Tibial nerve (tissue), 4 donors: Measurements from ENCODE around the gene SUCLG2. TPM values are rescaled to one million over a fixed set of nuclear protein-coding genes. Genes with fewer than 3 reads are reported as not detected.
A peak's percentile ranks its signal among the peaks of the same experiment; 100 is the strongest.

Experiments
- DNase-seq, 2 donors: peaks; one replicate each; pipeline ENCODE4 v3.0.0-alpha.2; 2019; ENCODE audit warnings: low spot score in 2 of 2
- H3K27ac ChIP-seq, 4 donors: fragments of 200-600 bp; sonication (generic) in 3 of 4; one replicate each; pipeline ENCODE4 v1.5.1; 2017 to 2019; ENCODE audit warnings: mild to moderate bottlenecking in 1 of 4
- H3K27me3 ChIP-seq, 2 donors: fragments of 200-600 bp; sonication (generic) in 1 of 2; one replicate each; pipeline versions ENCODE4 v1.5.1 to v1.6.0; 2017 to 2019
- H3K36me3 ChIP-seq, 3 donors: fragments of 200-600 bp; sonication (generic); one replicate each; pipeline ENCODE4 v1.5.1; 2018 to 2019
- H3K4me1 ChIP-seq, 4 donors: fragments of 200-600 bp; sonication (generic) in 3 of 4; one replicate each; pipeline ENCODE4 v1.5.1; 2017 to 2019
- H3K4me3 ChIP-seq, 4 donors: fragments of 200-600 bp; sonication (generic) in 3 of 4; one replicate each; pipeline ENCODE4 v1.5.1; 2017 to 2019; ENCODE audit warnings: mild to moderate bottlenecking in 1 of 4, moderate library complexity in 1 of 4
- H3K9me3 ChIP-seq, 4 donors: fragments of 200-600 bp; sonication (generic) in 3 of 4; one replicate each; pipeline ENCODE4 v1.5.1; 2017 to 2019
- CTCF ChIP-seq, 5 experiments: fragments of 200-600 bp in 3 of 5; fragments of 450-650 bp in 2 of 5; sonication (generic) in 3 of 5; IDR thresholded peaks; one replicate each; pipeline ENCODE4 v1.5.1; 2016 to 2019; ENCODE audit warnings: antibody characterized with exemption in 5 of 5, mild to moderate bottlenecking in 3 of 5, moderate library complexity in 2 of 5
- EP300 ChIP-seq, 2 donors: sonication (generic); formaldehyde crosslinking; IDR thresholded peaks; one replicate each; pipeline ENCODE4 v1.6.1; 2017; ENCODE audit warnings: antibody characterized with exemption in 2 of 2, mild to moderate bottlenecking in 1 of 2
- POLR2A ChIP-seq, 2 donors: fragments of 450-650 bp; IDR thresholded peaks; one replicate each; pipeline ENCODE4 v1.6.1; 2017; ENCODE audit warnings: antibody characterized with exemption in 2 of 2, mild to moderate bottlenecking in 2 of 2, moderate library complexity in 2 of 2
- WGBS, 2 donors: methylation state at CpG; one replicate each; pipeline ENCODE4 v1.1.5; 2018; 5-methylcytosine and 5-hydroxymethylcytosine counted together
- total RNA-seq, 4 donors: library from RNA; depleted of rRNA; stranded (reverse); fragments of >200 nt; gene quantifications; one replicate each; pipeline ENCODE4 v1.1.0, GENCODE V29; 2016

SUCLG2 gene
- total RNA-seq, 4 donors from 2014 or later, result 28.0 to 52.8 (median 42.7) TPM

- Histone ChIP-seq H3K9me3 (no peaks in the 10 kb centered on the region), H3K27ac (peak overlapping the region; percentile 92 to 98 (median 96)), H3K4me1 (peaks cover 0 to 51% (median 16%) of the 10 kb centered on the region in 4 donors), H3K36me3 (no peaks in the 10 kb centered on the region), H3K27me3 (no peaks in the 10 kb centered on the region), H3K4me3 (peak overlapping the region; percentile 84 to 99 (median 94))
- DNase-seq, result peak in 1 of 2 donors; percentile 17
- TF ChIP-seq CTCF (IDR thresholded peaks at IDR 0.05) (no peak), EP300 (IDR thresholded peaks at IDR 0.05) (no peak), POLR2A (IDR thresholded peaks at IDR 0.05) (no peak)
- 17% methylated on average over 8 of the region's 8 CpGs for WGBS, 2 donors
These were observed 850 bp downstream of the SUCLG2 start for GRCh38 chr3:67653425-67654098.

- DNase-seq, result no peak
- Histone ChIP-seq H3K4me3 (no peak overlapping the region), H3K36me3 (peaks cover 0 to 15% (median 0%) of the 10 kb centered on the region in 3 donors), H3K27ac (no peak overlapping the region), H3K9me3 (no peaks in the 10 kb centered on the region), H3K27me3 (no peaks in the 10 kb centered on the region), H3K4me1 (peaks cover 0 to 51% (median 15%) of the 10 kb centered on the region in 4 donors)
- 48 to 50% methylated on average over 2 of the region's 2 CpGs for WGBS, 2 donors
- TF ChIP-seq EP300 (IDR thresholded peaks at IDR 0.05), result no peak
- no peak for TF ChIP-seq CTCF (IDR thresholded peaks at IDR 0.05)
- TF ChIP-seq POLR2A (IDR thresholded peaks at IDR 0.05), result no peak
These were observed 4.3 kb downstream of the SUCLG2 start for GRCh38 chr3:67650084-67650483.

GRCh38 chr3:67649681-67650080 is 4.7 kb downstream of the SUCLG2 start:
- Histone ChIP-seq H3K4me1 (peaks cover 0 to 48% (median 13%) of the 10 kb centered on the region in 4 donors), H3K9me3 (no peaks in the 10 kb centered on the region), H3K4me3 (no peak overlapping the region), H3K27me3 (no peaks in the 10 kb centered on the region), H3K36me3 (peaks cover 0 to 15% (median 0%) of the 10 kb centered on the region in 3 donors), H3K27ac (no peak overlapping the region)
- no peak for DNase-seq
- 46 to 51% methylated on average over 3 of the region's 3 CpGs for WGBS, 2 donors
- TF ChIP-seq POLR2A (IDR thresholded peaks at IDR 0.05), result no peak
- TF ChIP-seq CTCF (IDR thresholded peaks at IDR 0.05), result no peak
- TF ChIP-seq EP300 (IDR thresholded peaks at IDR 0.05), result no peak

GRCh38 chr3:67648701-67649100 is 5.7 kb downstream of the SUCLG2 start:
- Histone ChIP-seq H3K36me3 (peaks cover 0 to 15% (median 0%) of the 10 kb centered on the region in 3 donors), H3K4me1 (peaks cover 0 to 48% (median 12%) of the 10 kb centered on the region in 4 donors), H3K27ac (no peak overlapping the region), H3K27me3 (no peaks in the 10 kb centered on the region), H3K4me3 (no peak overlapping the region), H3K9me3 (no peaks in the 10 kb centered on the region)
- no peak for DNase-seq
- TF ChIP-seq POLR2A (IDR thresholded peaks at IDR 0.05) (no peak), EP300 (IDR thresholded peaks at IDR 0.05) (no peak), CTCF (IDR thresholded peaks at IDR 0.05) (no peak)
- WGBS, 2 donors, result 65 to 66% methylated on average over 4 of the region's 4 CpGs

- H3K27ac ChIP-seq, result no peak overlapping the region
- peaks cover 0 to 15% (median 0%) of the 10 kb centered on the region in 3 donors for H3K36me3 ChIP-seq
- TF ChIP-seq POLR2A (IDR thresholded peaks at IDR 0.05) (no peak), CTCF (IDR thresholded peaks at IDR 0.05) (no peak), EP300 (IDR thresholded peaks at IDR 0.05) (no peak)
- peaks cover 0 to 43% (median 10%) of the 10 kb centered on the region in 4 donors for H3K4me1 ChIP-seq
- no peaks in the 10 kb centered on the region for H3K27me3 ChIP-seq
- H3K9me3 ChIP-seq, result no peaks in the 10 kb centered on the region
- no peak overlapping the region for H3K4me3 ChIP-seq
- 95 to 98% methylated on average over 4 of the region's 4 CpGs for WGBS, 2 donors
- DNase-seq, result no peak
These were observed 6.2 kb downstream of the SUCLG2 start for GRCh38 chr3:67648229-67648628.
